Neural cell (in vitro differentiated cells): Measurements from ENCODE around the gene GYS2. TPM values are rescaled to one million over a fixed set of nuclear protein-coding genes. Genes with fewer than 3 reads are reported as not detected.

Source experiments
- H2AFZ ChIP-seq: fragments of 200-600, 300-800 bp; sonication (generic), shearing (Covaris generic); 2 replicates; pipeline ENCODE4 v1.6.0; 2014; ENCODE audit warnings: low read depth, mild to moderate bottlenecking, antibody characterized with exemption, low read length, moderate library complexity
- H3F3A ChIP-seq: fragments of 200-600 bp; shearing (Covaris generic); 2 replicates; pipeline ENCODE4 v1.6.1; 2016; ENCODE audit warnings: mild to moderate bottlenecking, moderate library complexity, mixed read lengths, antibody characterized with exemption, low read length; ENCODE audit not compliant: insufficient read depth, poor library complexity, severe bottlenecking
- H3K27ac ChIP-seq: fragments of 200-600, 300-800 bp; sonication (generic), shearing (Covaris generic); 2 replicates; pipeline ENCODE4 v1.5.1; 2014; ENCODE audit warnings: mild to moderate bottlenecking, low read length, moderate library complexity
- H3K27me3 ChIP-seq: fragments of 300-800, 200-600 bp; sonication (generic), shearing (Covaris generic); 2 replicates; pipeline ENCODE4 v1.6.0; 2014; ENCODE audit warnings: mild to moderate bottlenecking, low read depth, low read length, moderate library complexity; ENCODE audit not compliant: insufficient read depth
- H3K36me3 ChIP-seq: fragments of 300-800, 200-600 bp; sonication (generic), shearing (Covaris generic); 2 replicates; pipeline ENCODE4 v1.5.1; 2014; ENCODE audit warnings: mild to moderate bottlenecking, antibody characterized with exemption, low read length, moderate library complexity; ENCODE audit not compliant: insufficient read depth
- H3K4me2 ChIP-seq: fragments of 300-800, 200-600 bp; sonication (generic), shearing (Covaris generic); 2 replicates; pipeline ENCODE4 v1.6.0; 2014; ENCODE audit warnings: mild to moderate bottlenecking, low read length
- H3K4me3 ChIP-seq: fragments of 300-800, 200-600 bp; sonication (generic), shearing (Covaris generic); 2 replicates; pipeline ENCODE4 v1.5.1; 2014; ENCODE audit warnings: mild to moderate bottlenecking, low read length, moderate library complexity
- H3K79me2 ChIP-seq: fragments of 200-600 bp; shearing (Covaris generic); replicated peaks from 2 replicates; pipeline ENCODE4 v1.6.0; 2014; ENCODE audit warnings: mild to moderate bottlenecking, low read length, moderate library complexity; ENCODE audit not compliant: insufficient read depth
- H3K9ac ChIP-seq: fragments of 300-800, 200-600 bp; sonication (generic), shearing (Covaris generic); 2 replicates; pipeline ENCODE4 v1.6.1; 2016; ENCODE audit warnings: mild to moderate bottlenecking, low read length, mixed read lengths
- H3K9me2 ChIP-seq: fragments of 200-600 bp; shearing (Covaris generic); 2 replicates; pipeline ENCODE4 v1.6.1; 2016; ENCODE audit warnings: mild to moderate bottlenecking, low read length, mixed read lengths; ENCODE audit not compliant: insufficient read depth
- H3K9me3 ChIP-seq: fragments of 200-600, 300-800 bp; sonication (generic), shearing (Covaris generic); 2 replicates; pipeline ENCODE4 v1.6.1; 2016; ENCODE audit warnings: mild to moderate bottlenecking, mixed run types, low read length, moderate library complexity, mixed read lengths
- H4K20me1 ChIP-seq: fragments of 200-600 bp; shearing (Covaris generic); 2 replicates; pipeline ENCODE4 v1.6.1; 2016; ENCODE audit warnings: mild to moderate bottlenecking, mixed run types; ENCODE audit not compliant: insufficient read depth
- EP300 ChIP-seq: fragments of 450-650 bp; conservative IDR thresholded peaks from 2 replicates; pipeline ENCODE4 v1.6.1; 2014; ENCODE audit warnings: antibody characterized with exemption, mild to moderate bottlenecking, moderate library complexity; ENCODE audit not compliant: poor library complexity, severe bottlenecking
- EZH2 ChIP-seq: fragments of 200-600, 300-800 bp; shearing (Covaris generic), sonication (generic); IDR thresholded peaks from 2 replicates; pipeline ENCODE4 v1.6.1; 2014; ENCODE audit warnings: antibody characterized with exemption, low read length, borderline replicate concordance, mild to moderate bottlenecking; ENCODE audit not compliant: insufficient read depth, poor library complexity, severe bottlenecking
- MXI1 ChIP-seq: fragments of 450-650 bp; conservative IDR thresholded peaks from 2 replicates; pipeline ENCODE4 v1.6.1; 2014; ENCODE audit warnings: antibody characterized with exemption, mild to moderate bottlenecking; ENCODE audit not compliant: poor library complexity, severe bottlenecking
- POLR2AphosphoS5 ChIP-seq: IDR thresholded peaks from 2 replicates; pipeline ENCODE4 v1.6.1; 2012
- RAD21 ChIP-seq: fragments of 450-650 bp; conservative IDR thresholded peaks from 2 replicates; pipeline ENCODE4 v1.6.1; 2014; ENCODE audit warnings: antibody characterized with exemption, mild to moderate bottlenecking, moderate library complexity
- SMC3 ChIP-seq: fragments of 450-650 bp; conservative IDR thresholded peaks from 2 replicates; pipeline ENCODE4 v1.6.1; 2014; ENCODE audit warnings: antibody characterized with exemption, mild to moderate bottlenecking, moderate library complexity; ENCODE audit not compliant: poor library complexity
- TAF1 ChIP-seq: IDR thresholded peaks from 2 replicates; pipeline ENCODE4 v1.6.1; 2012; ENCODE audit warnings: low read depth
- polyA plus RNA-seq: library from polyadenylated mRNA; depleted of rRNA; stranded (reverse); fragments of >200 nt; gene quantifications from 2 replicates; pipeline ENCODE4 v1.2.3, GENCODE V29; 2014
- TF ChIP-seq, protein P1 (sequence below): fragments of 450-650 bp; IDR thresholded peaks from 2 replicates; pipeline ENCODE4 v1.5.1; 2014; ENCODE audit warnings: antibody characterized with exemption, mild to moderate bottlenecking, moderate library complexity; ENCODE audit not compliant: poor library complexity, severe bottlenecking
- TF ChIP-seq, protein P2 (sequence below): IDR thresholded peaks from 2 replicates; pipeline ENCODE4 v1.6.1; 2012; ENCODE audit warnings: borderline replicate concordance

GYS2 gene
- polyA plus RNA-seq, 1 donor from 2014 or later, result not detected

DNA sequence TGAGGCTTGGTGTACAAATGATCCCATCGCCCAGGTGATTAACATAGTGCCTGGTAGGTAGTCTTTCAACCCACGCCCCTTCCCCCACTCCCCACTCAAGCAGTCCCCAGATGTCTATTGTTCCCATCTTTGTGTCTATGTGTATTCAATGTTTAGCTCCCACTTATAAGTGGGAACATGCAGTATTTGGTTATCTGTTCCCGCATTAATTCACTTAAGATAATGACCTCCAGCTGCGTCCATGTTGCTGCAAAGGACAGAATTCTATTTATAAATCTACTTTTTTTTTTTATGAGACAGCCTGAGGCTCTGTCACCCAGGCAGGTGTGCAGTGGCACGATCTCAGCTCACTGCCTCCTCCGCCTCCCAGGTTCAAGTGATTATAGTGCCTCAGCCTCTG lies 62.9 kb downstream of the GYS2 start:
- no peaks in the 10 kb centered on the region for H3K79me2 ChIP-seq
- H3K4me2 ChIP-seq, result no peak overlapping the region
- H3K36me3 ChIP-seq, result no peaks in the 10 kb centered on the region
- no peaks in the 10 kb centered on the region for H4K20me1 ChIP-seq
- H3K9ac ChIP-seq, result no peak overlapping the region
- no peak overlapping the region for H3K27ac ChIP-seq
- no peak for TF ChIP-seq SMC3
- TF ChIP-seq MXI1, result no peak
- TF ChIP-seq, protein P1, sequence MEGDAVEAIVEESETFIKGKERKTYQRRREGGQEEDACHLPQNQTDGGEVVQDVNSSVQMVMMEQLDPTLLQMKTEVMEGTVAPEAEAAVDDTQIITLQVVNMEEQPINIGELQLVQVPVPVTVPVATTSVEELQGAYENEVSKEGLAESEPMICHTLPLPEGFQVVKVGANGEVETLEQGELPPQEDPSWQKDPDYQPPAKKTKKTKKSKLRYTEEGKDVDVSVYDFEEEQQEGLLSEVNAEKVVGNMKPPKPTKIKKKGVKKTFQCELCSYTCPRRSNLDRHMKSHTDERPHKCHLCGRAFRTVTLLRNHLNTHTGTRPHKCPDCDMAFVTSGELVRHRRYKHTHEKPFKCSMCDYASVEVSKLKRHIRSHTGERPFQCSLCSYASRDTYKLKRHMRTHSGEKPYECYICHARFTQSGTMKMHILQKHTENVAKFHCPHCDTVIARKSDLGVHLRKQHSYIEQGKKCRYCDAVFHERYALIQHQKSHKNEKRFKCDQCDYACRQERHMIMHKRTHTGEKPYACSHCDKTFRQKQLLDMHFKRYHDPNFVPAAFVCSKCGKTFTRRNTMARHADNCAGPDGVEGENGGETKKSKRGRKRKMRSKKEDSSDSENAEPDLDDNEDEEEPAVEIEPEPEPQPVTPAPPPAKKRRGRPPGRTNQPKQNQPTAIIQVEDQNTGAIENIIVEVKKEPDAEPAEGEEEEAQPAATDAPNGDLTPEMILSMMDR, result no peak
- TF ChIP-seq EP300, result no peak
- no peak for TF ChIP-seq POLR2AphosphoS5
- TF ChIP-seq, protein P2, sequence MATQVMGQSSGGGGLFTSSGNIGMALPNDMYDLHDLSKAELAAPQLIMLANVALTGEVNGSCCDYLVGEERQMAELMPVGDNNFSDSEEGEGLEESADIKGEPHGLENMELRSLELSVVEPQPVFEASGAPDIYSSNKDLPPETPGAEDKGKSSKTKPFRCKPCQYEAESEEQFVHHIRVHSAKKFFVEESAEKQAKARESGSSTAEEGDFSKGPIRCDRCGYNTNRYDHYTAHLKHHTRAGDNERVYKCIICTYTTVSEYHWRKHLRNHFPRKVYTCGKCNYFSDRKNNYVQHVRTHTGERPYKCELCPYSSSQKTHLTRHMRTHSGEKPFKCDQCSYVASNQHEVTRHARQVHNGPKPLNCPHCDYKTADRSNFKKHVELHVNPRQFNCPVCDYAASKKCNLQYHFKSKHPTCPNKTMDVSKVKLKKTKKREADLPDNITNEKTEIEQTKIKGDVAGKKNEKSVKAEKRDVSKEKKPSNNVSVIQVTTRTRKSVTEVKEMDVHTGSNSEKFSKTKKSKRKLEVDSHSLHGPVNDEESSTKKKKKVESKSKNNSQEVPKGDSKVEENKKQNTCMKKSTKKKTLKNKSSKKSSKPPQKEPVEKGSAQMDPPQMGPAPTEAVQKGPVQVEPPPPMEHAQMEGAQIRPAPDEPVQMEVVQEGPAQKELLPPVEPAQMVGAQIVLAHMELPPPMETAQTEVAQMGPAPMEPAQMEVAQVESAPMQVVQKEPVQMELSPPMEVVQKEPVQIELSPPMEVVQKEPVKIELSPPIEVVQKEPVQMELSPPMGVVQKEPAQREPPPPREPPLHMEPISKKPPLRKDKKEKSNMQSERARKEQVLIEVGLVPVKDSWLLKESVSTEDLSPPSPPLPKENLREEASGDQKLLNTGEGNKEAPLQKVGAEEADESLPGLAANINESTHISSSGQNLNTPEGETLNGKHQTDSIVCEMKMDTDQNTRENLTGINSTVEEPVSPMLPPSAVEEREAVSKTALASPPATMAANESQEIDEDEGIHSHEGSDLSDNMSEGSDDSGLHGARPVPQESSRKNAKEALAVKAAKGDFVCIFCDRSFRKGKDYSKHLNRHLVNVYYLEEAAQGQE, result no peak
- TF ChIP-seq RAD21, result no peak
- TF ChIP-seq TAF1, result no peak
- TF ChIP-seq EZH2, result no peak
- no peak overlapping the region for H3K4me3 ChIP-seq
- no peak overlapping the region for H2AFZ ChIP-seq
- H3F3A ChIP-seq, result no peaks in the 10 kb centered on the region
- no peaks in the 10 kb centered on the region for H3K9me3 ChIP-seq
- H3K9me2 ChIP-seq, result no peaks in the 10 kb centered on the region
- no peaks in the 10 kb centered on the region for H3K27me3 ChIP-seq

DNA sequence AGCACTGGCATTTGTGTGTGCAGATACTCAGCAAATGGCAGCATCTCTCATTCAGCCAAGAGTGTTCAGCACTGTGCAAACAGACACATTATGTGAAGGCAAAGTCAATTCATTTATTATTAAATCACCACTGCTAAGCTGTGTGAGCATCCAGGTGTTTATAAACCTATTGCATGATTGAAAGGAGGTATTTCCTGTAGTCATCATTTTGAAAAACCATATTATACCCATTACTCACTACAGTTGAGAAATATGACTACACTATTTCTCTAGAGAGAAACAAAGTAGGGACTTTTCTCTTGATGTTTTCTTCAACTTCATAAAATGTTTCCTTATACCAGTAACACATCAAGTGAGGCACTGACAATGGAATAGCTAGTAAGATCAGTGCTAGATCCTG lies 64.8 kb downstream of the GYS2 start:
- Histone ChIP-seq H3K9me3 (no peaks in the 10 kb centered on the region), H3K4me2 (no peak overlapping the region), H3K27me3 (no peaks in the 10 kb centered on the region), H2AFZ (no peak overlapping the region), H3K36me3 (no peaks in the 10 kb centered on the region), H3K9ac (no peak overlapping the region), H3F3A (no peaks in the 10 kb centered on the region), H3K4me3 (no peak overlapping the region), H3K79me2 (no peaks in the 10 kb centered on the region), H3K27ac (no peak overlapping the region), H3K9me2 (no peaks in the 10 kb centered on the region), H4K20me1 (no peaks in the 10 kb centered on the region)
- TF ChIP-seq EZH2, result no peak
- TF ChIP-seq EP300, result no peak
- TF ChIP-seq SMC3, result no peak
- no peak for TF ChIP-seq TAF1
- TF ChIP-seq, protein P1, result no peak
- no peak for TF ChIP-seq POLR2AphosphoS5
- TF ChIP-seq, protein P2, result no peak
- TF ChIP-seq RAD21, result no peak
- TF ChIP-seq MXI1, result no peak
